Uterus (tissue), 4 donors: Measurements from ENCODE around the gene FSIP1. TPM values are rescaled to one million over a fixed set of nuclear protein-coding genes. Genes with fewer than 3 reads are reported as not detected.

Experiments used
- DNase-seq, 2 donors: peaks; one replicate each; pipeline ENCODE4 v3.0.0-alpha.2; 2019 to 2020
- H3K27ac ChIP-seq, 2 donors: fragments of 200-600 bp; sonication (generic); 1 replicate in 1 of 2; 2 replicates in 1 of 2; pipeline ENCODE4 v1.5.1; 2016 to 2018
- H3K27me3 ChIP-seq, 2 donors: fragments of 200-600 bp; sonication (generic); one replicate each; pipeline ENCODE4 v1.5.1; 2018 to 2019; ENCODE audit warnings: control low read depth in 1 of 2
- H3K36me3 ChIP-seq, 2 donors: fragments of 200-600 bp; sonication (generic); one replicate each; pipeline ENCODE4 v1.5.1; 2019; ENCODE audit warnings: control low read depth in 1 of 2
- H3K4me1 ChIP-seq, 2 donors: fragments of 200-600 bp; sonication (generic); one replicate each; pipeline ENCODE4 v1.5.1; 2018 to 2019; ENCODE audit warnings: control low read depth in 1 of 2
- H3K4me3 ChIP-seq, 2 donors: fragments of 200-600 bp; sonication (generic); 1 replicate in 1 of 2; 2 replicates in 1 of 2; pipeline ENCODE4 v1.5.1; 2018 to 2019; ENCODE audit warnings: mild to moderate bottlenecking in 1 of 2
- H3K9me3 ChIP-seq, 2 donors: fragments of 200-600 bp; sonication (generic); one replicate each; pipeline ENCODE4 v1.5.1; 2019; ENCODE audit warnings: control low read depth in 1 of 2
- POLR2A ChIP-seq, 2 donors: fragments of 450-650 bp; IDR thresholded peaks; one replicate each; pipeline ENCODE4 v1.6.1; 2016; ENCODE audit warnings: antibody characterized with exemption in 2 of 2, mild to moderate bottlenecking in 1 of 2, moderate library complexity in 1 of 2
- intact Hi-C: fragments of 100-400 bp; cut with DNase I; formaldehyde crosslinking; loops from one replicate; pipeline ENCODE4 v1.15.1; 2023; ENCODE audit warnings: low total_unique reads
- total RNA-seq, 4 donors: library from RNA; depleted of rRNA in 3 of 4; stranded (reverse); fragments of >200 nt in 3 of 4; gene quantifications; one replicate each; pipeline versions ENCODE4 v1.1.0 to v1.2.4, GENCODE V29; 2014 to 2023
- TF ChIP-seq, protein P1 (sequence below), 4 experiments: fragments of 200-600 bp in 2 of 4; fragments of 450-650 bp in 2 of 4; sonication (generic) in 2 of 4; IDR thresholded peaks; one replicate each; pipeline ENCODE4 v1.5.1; 2016 to 2019; ENCODE audit warnings: antibody characterized with exemption in 4 of 4, mild to moderate bottlenecking in 2 of 4, moderate library complexity in 1 of 4
- donor health status: DM: yes; HTN: yes; CAD: no.

FSIP1 gene
- total RNA-seq, 4 donors from 2014 or later: 0.77 to 4.3 (median 2.6) TPM

GRCh38 chr15:39787479-39787878, 4.8 kb upstream of the FSIP1 start:
- TF ChIP-seq, protein P1, sequence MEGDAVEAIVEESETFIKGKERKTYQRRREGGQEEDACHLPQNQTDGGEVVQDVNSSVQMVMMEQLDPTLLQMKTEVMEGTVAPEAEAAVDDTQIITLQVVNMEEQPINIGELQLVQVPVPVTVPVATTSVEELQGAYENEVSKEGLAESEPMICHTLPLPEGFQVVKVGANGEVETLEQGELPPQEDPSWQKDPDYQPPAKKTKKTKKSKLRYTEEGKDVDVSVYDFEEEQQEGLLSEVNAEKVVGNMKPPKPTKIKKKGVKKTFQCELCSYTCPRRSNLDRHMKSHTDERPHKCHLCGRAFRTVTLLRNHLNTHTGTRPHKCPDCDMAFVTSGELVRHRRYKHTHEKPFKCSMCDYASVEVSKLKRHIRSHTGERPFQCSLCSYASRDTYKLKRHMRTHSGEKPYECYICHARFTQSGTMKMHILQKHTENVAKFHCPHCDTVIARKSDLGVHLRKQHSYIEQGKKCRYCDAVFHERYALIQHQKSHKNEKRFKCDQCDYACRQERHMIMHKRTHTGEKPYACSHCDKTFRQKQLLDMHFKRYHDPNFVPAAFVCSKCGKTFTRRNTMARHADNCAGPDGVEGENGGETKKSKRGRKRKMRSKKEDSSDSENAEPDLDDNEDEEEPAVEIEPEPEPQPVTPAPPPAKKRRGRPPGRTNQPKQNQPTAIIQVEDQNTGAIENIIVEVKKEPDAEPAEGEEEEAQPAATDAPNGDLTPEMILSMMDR (IDR thresholded peaks at IDR 0.05): no peak
- H3K4me3 ChIP-seq: no peak overlapping the region
- DNase-seq: no peak
- H3K4me1 ChIP-seq: peaks cover 0 to 3% of the 10 kb centered on the region in 2 donors
- no peaks in the 10 kb centered on the region for H3K27me3 ChIP-seq
- H3K36me3 ChIP-seq: no peaks in the 10 kb centered on the region
- intact Hi-C loops: no loop called here
- H3K27ac ChIP-seq: no peak overlapping the region
- no peaks in the 10 kb centered on the region for H3K9me3 ChIP-seq

DNA sequence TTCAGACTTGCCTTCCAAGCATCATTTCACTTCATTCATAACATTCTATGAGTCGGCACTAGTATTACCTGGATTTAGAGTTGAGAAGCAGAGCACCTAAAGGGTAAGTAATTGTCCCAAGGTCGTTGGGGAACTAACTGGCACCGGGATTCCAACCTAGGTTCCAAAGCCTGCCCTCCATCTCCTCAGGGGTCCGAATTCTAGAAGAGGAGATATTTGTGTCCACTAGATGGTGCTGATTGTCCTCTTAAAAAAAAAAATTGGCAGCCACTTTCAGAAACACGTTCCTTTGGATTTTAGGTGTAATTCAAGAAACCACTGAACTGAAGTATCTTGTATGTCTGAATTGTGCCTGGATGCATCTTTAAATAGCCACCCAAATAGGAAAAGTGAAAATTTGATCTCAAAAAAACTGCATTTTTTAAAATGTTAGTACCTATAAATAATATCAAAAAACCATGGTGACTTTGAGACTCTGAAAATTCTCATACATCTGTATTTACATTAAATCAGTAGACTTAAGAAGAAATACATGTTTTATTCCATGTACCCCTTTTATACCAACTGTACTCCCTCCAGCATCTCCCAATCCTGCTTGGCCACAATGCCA, 3.9 kb upstream of the FSIP1 start:
- intact Hi-C loops: no loop called here
- H3K27ac ChIP-seq: peak overlapping the region; percentile 20 to 25
- TF ChIP-seq, protein P1 (IDR thresholded peaks at IDR 0.05): peak; percentile 52 to 71 (median 69)
- no peak for TF ChIP-seq POLR2A (IDR thresholded peaks at IDR 0.05)
- H3K4me3 ChIP-seq: no peak overlapping the region
- no peak for DNase-seq
- H3K36me3 ChIP-seq: no peaks in the 10 kb centered on the region
- no peaks in the 10 kb centered on the region for H3K9me3 ChIP-seq
- H3K4me1 ChIP-seq: peaks cover 0 to 6% of the 10 kb centered on the region in 2 donors
- no peaks in the 10 kb centered on the region for H3K27me3 ChIP-seq

- peak overlapping the region in 1 of 2 donors; percentile 25 for H3K27ac ChIP-seq
- TF ChIP-seq POLR2A (IDR thresholded peaks at IDR 0.05): no peak
- TF ChIP-seq, protein P1 (IDR thresholded peaks at IDR 0.05): no peak
- H3K4me3 ChIP-seq: no peak overlapping the region
- no peaks in the 10 kb centered on the region for H3K27me3 ChIP-seq
- intact Hi-C loops: no loop called here
- H3K36me3 ChIP-seq: no peaks in the 10 kb centered on the region
- no peak for DNase-seq
- no peaks in the 10 kb centered on the region for H3K9me3 ChIP-seq
- peaks cover 0 to 6% of the 10 kb centered on the region in 2 donors for H3K4me1 ChIP-seq
These were observed 3.2 kb upstream of the FSIP1 start for GRCh38 chr15:39785841-39786240.

GRCh38 chr15:39785139-39785538, 2.5 kb upstream of the FSIP1 start:
- Histone ChIP-seq H3K4me3 (no peak overlapping the region), H3K27me3 (no peaks in the 10 kb centered on the region), H3K4me1 (peaks cover 0 to 6% of the 10 kb centered on the region in 2 donors), H3K36me3 (no peaks in the 10 kb centered on the region), H3K9me3 (no peaks in the 10 kb centered on the region), H3K27ac (peak overlapping the region in 1 of 2 donors; percentile 15)
- intact Hi-C loops: no loop called here
- no peak for TF ChIP-seq POLR2A (IDR thresholded peaks at IDR 0.05)
- TF ChIP-seq, protein P1 (IDR thresholded peaks at IDR 0.05): no peak
- no peak for DNase-seq

DNA sequence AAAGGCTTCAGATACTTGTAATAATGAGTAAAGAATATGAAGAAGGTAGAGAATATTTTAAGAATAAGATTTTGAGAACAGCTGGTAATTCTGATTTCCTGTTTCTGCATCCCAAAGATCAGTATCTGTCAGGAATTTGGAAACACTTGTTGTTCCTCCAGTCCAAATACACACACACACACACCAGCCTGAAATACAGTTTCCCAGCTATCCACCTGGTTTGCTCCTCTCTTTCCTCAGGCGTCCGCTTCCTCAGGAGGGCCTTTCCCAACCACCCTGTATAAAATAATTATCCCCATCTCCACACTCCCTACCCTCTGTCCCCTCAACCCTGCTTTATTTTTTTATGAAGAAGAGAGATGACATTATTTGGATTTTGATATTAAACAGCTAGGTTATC, 2.0 kb upstream of the FSIP1 start:
- Histone ChIP-seq H3K4me3 (no peak overlapping the region), H3K27ac (peak overlapping the region in 1 of 2 donors; percentile 15), H3K36me3 (no peaks in the 10 kb centered on the region), H3K4me1 (peaks cover 0 to 6% of the 10 kb centered on the region in 2 donors), H3K9me3 (no peaks in the 10 kb centered on the region), H3K27me3 (no peaks in the 10 kb centered on the region)
- no peak for DNase-seq
- TF ChIP-seq, protein P1 (IDR thresholded peaks at IDR 0.05): no peak
- no peak for TF ChIP-seq POLR2A (IDR thresholded peaks at IDR 0.05)
- intact Hi-C loops: no loop called here
